ENCODE measurements around the gene FSTL5. TPM values are rescaled to one million over a fixed set of nuclear protein-coding genes. Genes with fewer than 3 reads are reported as not detected.

FSTL5 gene
- total RNA-seq, 2 experiments from 2014 or later, result not detected

- DNase-seq (ENCODE audit: low spot score), result no peak
- no peak overlapping the region for H3K27ac ChIP-seq (ENCODE audit: low read depth, low read length, poor library complexity, severe bottlenecking)
- ChIA-PET CTCF (ENCODE audit: unreplicated experiment) (no interaction called here), POLR2A (no interaction called here)
- no peaks in the 10 kb centered on the region for H4K20me1 ChIP-seq (ENCODE audit: insufficient read depth, low read length)
- no peak for TF ChIP-seq EZH2phosphoT487 (IDR thresholded peaks at IDR 0.05; ENCODE audit: borderline replicate concordance, low read depth, low read length)
- TF ChIP-seq CTCF (conservative IDR thresholded peaks at IDR 0.05; ENCODE audit: low read length), result no peak
- no TSS peak for BruUV-seq (replicated peaks)
- no peaks in the 10 kb centered on the region for H3K9me3 ChIP-seq (ENCODE audit: low read length)
- no peaks in the 10 kb centered on the region for H3K4me1 ChIP-seq (ENCODE audit: insufficient read depth, low read length, poor library complexity, severe bottlenecking)
- H3K4me2 ChIP-seq (ENCODE audit: low read length), result no peak overlapping the region
- H3K4me3 ChIP-seq (ENCODE audit: low read depth, low read length, poor library complexity, severe bottlenecking), result no peak overlapping the region
- no peaks in the 10 kb centered on the region for H3K36me3 ChIP-seq (ENCODE audit: insufficient read depth, low read length)
- intact Hi-C loops (cut with micrococcal nuclease; ENCODE audit: unreplicated experiment), result no loop called here
- no peak overlapping the region for H2AFZ ChIP-seq (ENCODE audit: low read length)
- no peaks in the 10 kb centered on the region for H3K9me2 ChIP-seq (ENCODE audit: insufficient read depth, low read length)
- no peaks in the 10 kb centered on the region for H3K79me2 ChIP-seq (ENCODE audit: insufficient read depth, low read depth, low read length)
These were observed 11.9 kb downstream of the FSTL5 start for GRCh38 chr4:162151850-162152249.

GRCh38 chr4:162151386-162151785, 12.4 kb downstream of the FSTL5 start:
- no peak overlapping the region for H3K4me3 ChIP-seq (ENCODE audit: low read depth, low read length, poor library complexity, severe bottlenecking)
- no peaks in the 10 kb centered on the region for H3K36me3 ChIP-seq (ENCODE audit: insufficient read depth, low read length)
- no peaks in the 10 kb centered on the region for H3K9me3 ChIP-seq (ENCODE audit: low read length)
- no peak overlapping the region for H3K4me2 ChIP-seq (ENCODE audit: low read length)
- DNase-seq (ENCODE audit: low spot score), result no peak
- ChIA-PET POLR2A (no interaction called here), CTCF (ENCODE audit: unreplicated experiment) (no interaction called here)
- no peaks in the 10 kb centered on the region for H3K4me1 ChIP-seq (ENCODE audit: insufficient read depth, low read length, poor library complexity, severe bottlenecking)
- no peaks in the 10 kb centered on the region for H4K20me1 ChIP-seq (ENCODE audit: insufficient read depth, low read length)
- BruUV-seq (replicated peaks), result no TSS peak
- H3K79me2 ChIP-seq (ENCODE audit: insufficient read depth, low read depth, low read length), result no peaks in the 10 kb centered on the region
- H3K27ac ChIP-seq (ENCODE audit: low read depth, low read length, poor library complexity, severe bottlenecking), result no peak overlapping the region
- H2AFZ ChIP-seq (ENCODE audit: low read length), result no peak overlapping the region
- intact Hi-C loops (cut with micrococcal nuclease; ENCODE audit: unreplicated experiment), result no loop called here
- TF ChIP-seq EZH2phosphoT487 (IDR thresholded peaks at IDR 0.05; ENCODE audit: borderline replicate concordance, low read depth, low read length), result no peak
- no peak for TF ChIP-seq CTCF (conservative IDR thresholded peaks at IDR 0.05; ENCODE audit: low read length)
- no peaks in the 10 kb centered on the region for H3K9me2 ChIP-seq (ENCODE audit: insufficient read depth, low read length)

- TF ChIP-seq CTCF (conservative IDR thresholded peaks at IDR 0.05; ENCODE audit: low read length), result no peak
- no peak for TF ChIP-seq EZH2phosphoT487 (IDR thresholded peaks at IDR 0.05; ENCODE audit: borderline replicate concordance, low read depth, low read length)
- POLR2A ChIA-PET, result no interaction called here
- Histone ChIP-seq H3K79me2 (ENCODE audit: insufficient read depth, low read depth, low read length) (no peaks in the 10 kb centered on the region), H3K36me3 (ENCODE audit: insufficient read depth, low read length) (no peaks in the 10 kb centered on the region), H3K9me2 (ENCODE audit: insufficient read depth, low read length) (no peaks in the 10 kb centered on the region), H3K27ac (ENCODE audit: low read depth, low read length, poor library complexity, severe bottlenecking) (no peak overlapping the region), H2AFZ (ENCODE audit: low read length) (no peak overlapping the region), H3K9me3 (ENCODE audit: low read length) (no peaks in the 10 kb centered on the region), H3K4me1 (ENCODE audit: insufficient read depth, low read length, poor library complexity, severe bottlenecking) (no peaks in the 10 kb centered on the region), H4K20me1 (ENCODE audit: insufficient read depth, low read length) (no peaks in the 10 kb centered on the region), H3K4me2 (ENCODE audit: low read length) (no peak overlapping the region), H3K4me3 (ENCODE audit: low read depth, low read length, poor library complexity, severe bottlenecking) (no peak overlapping the region)
- intact Hi-C loops (cut with micrococcal nuclease; ENCODE audit: unreplicated experiment), result no loop called here
- DNase-seq (ENCODE audit: low spot score), result no peak
- CTCF ChIA-PET (ENCODE audit: unreplicated experiment), result no interaction called here
- BruUV-seq (replicated peaks), result no TSS peak
These were observed 14.2 kb downstream of the FSTL5 start for GRCh38 chr4:162149644-162150043.

All from OCI-LY7 (cell line).